Measurements from ENCODE around the gene SERTAD2.

SERTAD2 gene

GRCh38 chr2:64639691-64640090 is 14.0 kb downstream of the SERTAD2 start:
- H3K27ac ChIP-seq: no peak overlapping the region
- TF ChIP-seq ZFX (IDR thresholded peaks at IDR 0.05; ENCODE audit: borderline replicate concordance) (no peak), CTCF (IDR thresholded peaks at IDR 0.05) (no peak)

GRCh38 chr2:64638502-64639120 is 15.1 kb downstream of the SERTAD2 start:
- H3K27ac ChIP-seq: no peak overlapping the region

GRCh38 chr2:64637931-64638330 is 15.8 kb downstream of the SERTAD2 start:
- H3K27ac ChIP-seq: no peak overlapping the region
- no peak for TF ChIP-seq ZFX (IDR thresholded peaks at IDR 0.05; ENCODE audit: borderline replicate concordance)
- no peak for TF ChIP-seq CTCF (IDR thresholded peaks at IDR 0.05)

More at GRCh38 chr2:64638502-64639120, 15.1 kb downstream of the SERTAD2 start:
- TF ChIP-seq CTCF (IDR thresholded peaks at IDR 0.05) (no peak), ZFX (IDR thresholded peaks at IDR 0.05; ENCODE audit: borderline replicate concordance) (no peak)

- TF ChIP-seq ZFX (IDR thresholded peaks at IDR 0.05; ENCODE audit: borderline replicate concordance): no peak
- no peak for TF ChIP-seq CTCF (IDR thresholded peaks at IDR 0.05)
- H3K27ac ChIP-seq: no peak overlapping the region
These were observed 16.6 kb downstream of the SERTAD2 start for GRCh38 chr2:64637000-64637635.

- TF ChIP-seq ZFX (IDR thresholded peaks at IDR 0.05; ENCODE audit: borderline replicate concordance) (no peak), CTCF (IDR thresholded peaks at IDR 0.05) (no peak)
- no peak overlapping the region for H3K27ac ChIP-seq
These were observed 17.5 kb downstream of the SERTAD2 start for GRCh38 chr2:64635976-64636911.

GRCh38 chr2:64634345-64635267 is 19.1 kb downstream of the SERTAD2 start:
- no peak for TF ChIP-seq CTCF (IDR thresholded peaks at IDR 0.05)
- no peak for TF ChIP-seq ZFX (IDR thresholded peaks at IDR 0.05; ENCODE audit: borderline replicate concordance)
- no peak overlapping the region for H3K27ac ChIP-seq

Measured in 22Rv1 (cell line).